GM12874 (cell line): ENCODE data around the gene DNAH8.

Experiments used
- TF ChIP-seq, protein P1 (sequence below): IDR thresholded peaks from 2 replicates; pipeline ENCODE4 v1.5.1; 2011; ENCODE audit warnings: low read depth, mild to moderate bottlenecking, control low read depth, low read length, moderate library complexity; ENCODE audit not compliant: insufficient read depth

DNAH8 gene

DNA sequence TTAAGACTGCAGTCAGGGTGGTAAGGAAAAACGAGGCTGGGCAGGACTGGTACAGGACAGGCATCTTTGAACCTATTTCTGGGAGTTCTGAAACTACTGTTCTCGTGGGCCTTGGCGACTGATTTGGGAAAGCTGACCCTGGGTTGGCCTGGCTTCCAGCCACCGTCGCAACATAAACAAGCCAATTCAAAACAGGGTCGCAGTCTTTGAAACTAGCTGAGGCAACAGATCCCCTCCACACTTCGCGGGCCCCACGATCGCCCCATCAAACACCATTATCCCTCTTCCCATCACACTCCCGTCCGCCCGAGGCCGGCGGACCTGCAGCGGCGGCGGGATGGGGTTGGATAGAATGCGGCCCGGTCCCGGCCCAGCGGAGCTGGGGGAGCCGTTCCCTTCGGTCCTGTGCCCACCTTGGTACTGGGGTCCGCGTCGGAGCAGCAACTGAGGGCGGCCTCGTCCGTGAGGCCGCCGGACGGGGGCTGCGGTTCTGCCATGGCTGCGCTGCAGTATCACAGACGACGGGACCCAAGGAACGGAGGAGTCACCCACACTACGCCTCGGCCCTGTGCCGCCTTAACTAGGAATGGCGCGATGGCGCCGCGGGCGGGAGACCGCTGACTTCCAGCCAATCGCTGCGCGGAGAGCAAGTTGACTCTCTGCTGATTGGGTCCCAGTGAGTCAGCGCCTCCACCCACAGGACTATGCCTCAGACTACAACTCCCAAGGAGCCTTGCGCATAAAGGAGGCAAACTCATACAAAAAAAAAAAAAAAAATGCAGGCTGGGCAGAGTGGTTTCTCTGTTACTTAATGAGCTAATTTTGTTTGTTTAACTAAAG, 12.3 kb upstream of the DNAH8 start, which contains the start of gene GLO1:
Gene GLO1 (minus strand): TSS at position 588 of the 840 bp plus-strand sequence. CDS start 91 bp downstream, at position 497.
- TF ChIP-seq, protein P1, sequence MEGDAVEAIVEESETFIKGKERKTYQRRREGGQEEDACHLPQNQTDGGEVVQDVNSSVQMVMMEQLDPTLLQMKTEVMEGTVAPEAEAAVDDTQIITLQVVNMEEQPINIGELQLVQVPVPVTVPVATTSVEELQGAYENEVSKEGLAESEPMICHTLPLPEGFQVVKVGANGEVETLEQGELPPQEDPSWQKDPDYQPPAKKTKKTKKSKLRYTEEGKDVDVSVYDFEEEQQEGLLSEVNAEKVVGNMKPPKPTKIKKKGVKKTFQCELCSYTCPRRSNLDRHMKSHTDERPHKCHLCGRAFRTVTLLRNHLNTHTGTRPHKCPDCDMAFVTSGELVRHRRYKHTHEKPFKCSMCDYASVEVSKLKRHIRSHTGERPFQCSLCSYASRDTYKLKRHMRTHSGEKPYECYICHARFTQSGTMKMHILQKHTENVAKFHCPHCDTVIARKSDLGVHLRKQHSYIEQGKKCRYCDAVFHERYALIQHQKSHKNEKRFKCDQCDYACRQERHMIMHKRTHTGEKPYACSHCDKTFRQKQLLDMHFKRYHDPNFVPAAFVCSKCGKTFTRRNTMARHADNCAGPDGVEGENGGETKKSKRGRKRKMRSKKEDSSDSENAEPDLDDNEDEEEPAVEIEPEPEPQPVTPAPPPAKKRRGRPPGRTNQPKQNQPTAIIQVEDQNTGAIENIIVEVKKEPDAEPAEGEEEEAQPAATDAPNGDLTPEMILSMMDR, result no peak

DNA sequence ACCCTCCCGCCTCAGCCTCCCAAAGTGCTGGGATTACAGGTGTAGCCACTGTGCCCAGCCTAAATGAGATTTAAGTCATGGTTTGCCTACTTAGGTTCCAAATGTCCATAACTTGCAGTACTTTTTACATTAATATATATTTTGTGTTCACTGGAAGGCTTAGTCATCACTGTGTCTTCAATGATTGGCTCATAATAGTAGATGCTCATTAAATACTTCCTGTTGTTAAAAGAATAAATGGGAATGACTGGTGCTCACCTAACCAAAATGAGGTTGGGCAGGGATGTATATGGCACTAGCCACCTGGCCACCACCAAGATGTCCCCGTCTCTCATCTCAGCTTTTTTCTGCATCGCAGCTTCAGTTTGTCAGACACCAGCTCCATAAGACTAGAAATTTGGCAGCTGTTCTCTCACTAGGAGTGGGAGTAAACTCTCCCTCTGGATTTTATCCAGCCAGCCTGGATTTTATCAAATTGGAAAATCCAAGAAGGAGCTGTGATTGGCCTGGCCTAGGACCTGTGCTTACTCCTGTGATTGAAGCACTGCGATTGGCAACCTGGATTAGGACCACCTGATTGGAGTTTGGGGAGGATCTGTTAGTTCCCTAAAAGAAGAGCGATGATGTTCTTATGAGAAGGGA, 11.0 kb upstream of the DNAH8 start:
- TF ChIP-seq, protein P1, result no peak

DNA sequence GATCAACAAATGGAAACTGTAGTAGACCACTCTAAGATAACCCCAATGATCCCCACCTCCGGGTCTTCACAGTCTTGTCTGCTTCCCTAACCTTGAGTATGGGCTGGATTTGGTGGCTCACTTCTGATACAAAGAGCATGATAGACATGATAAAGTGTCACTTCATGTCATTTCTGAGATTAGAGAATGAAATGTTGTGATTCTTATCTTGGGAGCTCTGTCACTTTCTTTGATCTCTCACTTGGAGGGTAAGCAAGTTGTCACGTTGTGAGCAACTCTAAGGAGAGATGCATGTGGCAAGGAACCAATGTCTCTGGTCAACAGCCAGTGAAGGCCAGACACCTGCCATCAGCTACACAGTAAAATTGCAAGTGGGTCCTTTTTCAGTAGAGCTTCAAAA, 9.2 kb upstream of the DNAH8 start:
- TF ChIP-seq, protein P1, result no peak

DNA sequence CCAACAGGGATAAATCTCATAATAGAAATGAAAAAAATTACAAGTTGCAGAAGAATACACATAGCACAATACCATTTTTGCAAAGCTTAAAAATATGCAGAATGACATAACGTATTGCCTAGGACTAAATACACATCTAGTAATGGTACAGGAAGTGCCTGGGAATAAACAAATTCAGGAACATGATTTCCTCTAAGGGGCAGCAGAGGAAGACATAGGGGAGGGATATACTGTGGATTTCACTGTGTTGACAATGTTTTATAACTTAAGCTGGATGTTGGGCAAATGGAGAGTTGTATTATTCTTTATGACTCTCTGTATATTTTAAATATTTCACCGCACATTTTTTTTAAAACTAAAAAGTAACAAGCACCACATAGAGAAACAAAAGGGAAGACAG, 6.6 kb upstream of the DNAH8 start:
- TF ChIP-seq, protein P1, result no peak

DNA sequence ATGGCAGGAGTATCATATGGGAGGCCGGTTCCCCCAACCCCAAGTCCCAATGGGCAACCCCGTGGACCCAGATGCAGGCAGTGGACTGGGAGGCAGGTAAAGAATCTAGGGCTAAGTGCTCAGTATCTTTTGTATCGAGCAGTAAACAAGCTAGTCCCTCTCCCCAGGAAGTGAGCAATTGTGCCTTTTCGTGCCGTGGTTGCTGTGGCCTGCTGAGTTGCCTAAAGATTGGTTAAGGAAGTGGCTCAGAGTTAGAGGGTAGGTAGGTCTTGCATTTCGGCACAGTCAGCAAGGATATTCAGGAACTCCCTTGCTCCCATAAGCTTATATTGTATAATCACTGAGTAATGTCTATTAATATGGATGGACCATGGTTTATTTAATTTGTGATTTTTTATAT, 1.3 kb upstream of the DNAH8 start:
- TF ChIP-seq, protein P1, result no peak

DNA sequence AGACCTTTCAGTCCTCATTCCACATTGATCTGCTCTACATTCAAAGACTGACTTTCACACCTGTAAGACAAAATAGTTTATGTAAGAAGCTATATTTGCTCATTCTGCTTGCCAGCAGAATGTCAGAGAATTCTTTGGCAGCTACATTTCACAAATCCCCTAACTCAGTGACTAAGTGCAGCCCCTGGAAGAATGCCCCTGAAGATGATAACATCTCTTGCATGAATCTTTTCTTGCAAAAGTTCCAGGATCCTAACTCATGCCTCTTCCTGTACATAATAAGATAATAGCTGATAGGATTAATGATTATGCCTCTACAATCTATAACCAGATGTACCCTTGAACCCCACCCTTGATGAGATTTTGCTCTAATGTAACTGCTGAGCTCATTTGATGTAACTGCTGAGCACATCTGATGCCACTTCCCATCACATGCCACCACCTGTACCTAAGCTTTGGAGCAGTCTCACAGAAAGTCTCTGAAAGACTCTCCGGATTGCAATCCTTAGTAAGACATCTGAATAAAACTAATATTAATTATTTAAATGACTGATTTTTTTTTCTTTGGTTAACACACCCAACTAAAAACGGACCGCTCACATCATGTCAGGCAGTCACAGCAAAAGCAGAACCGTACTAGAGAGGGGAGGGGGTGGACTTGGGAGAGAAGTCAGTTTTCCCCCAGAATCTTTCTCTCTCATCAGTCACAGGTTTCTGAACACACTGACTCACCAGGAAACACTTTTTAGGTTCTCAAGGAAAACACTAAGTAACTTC, 684 bp upstream of the DNAH8 start:
- TF ChIP-seq, protein P1, result no peak

DNA sequence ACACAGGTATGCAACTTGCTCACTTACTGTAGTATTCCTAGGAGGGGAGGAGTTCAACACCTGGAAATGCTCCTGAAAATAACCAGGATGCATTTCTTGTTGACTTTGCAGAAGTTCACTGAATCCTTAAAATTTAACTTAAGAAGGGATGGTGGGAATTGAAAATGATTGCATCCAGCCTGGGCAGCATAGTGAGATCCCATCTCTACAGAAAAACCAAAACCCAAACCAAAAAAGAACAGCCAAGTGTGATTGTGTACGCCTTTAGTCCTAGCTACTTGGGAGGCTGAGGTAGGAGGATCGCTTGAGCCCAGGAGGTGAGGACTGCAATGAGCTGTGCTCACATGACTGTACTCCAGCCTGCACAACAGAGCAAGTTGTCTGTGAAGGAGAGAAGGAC, 1.7 kb downstream of the DNAH8 start:
- TF ChIP-seq, protein P1, result no peak
